SK-N-SH treated with all-trans-retinoic acid at 6 μM for 48 hours (cell line): ENCODE results near the gene GLT8D1.

Experiments
- CREB5 ChIP-seq: fragments of 250-450 bp; sonication (Bioruptor Pico); IDR thresholded peaks from 2 replicates; pipeline ENCODE4 v1.5.1; 2020; ENCODE audit warnings: low read depth, mild to moderate bottlenecking, moderate library complexity
- CSDC2 ChIP-seq: fragments of 250-450 bp; sonication (Bioruptor Pico); IDR thresholded peaks from 2 replicates; pipeline ENCODE4 v1.5.0; 2020; ENCODE audit warnings: mild to moderate bottlenecking, moderate library complexity
- TCF4 ChIP-seq: fragments of 250-450 bp; sonication (Bioruptor Pico); IDR thresholded peaks from 2 replicates; pipeline ENCODE4 v1.8.0; 2021; ENCODE audit warnings: mild to moderate bottlenecking, moderate library complexity, borderline replicate concordance
- TSHZ2 ChIP-seq: fragments of 250-450 bp; sonication (Bioruptor Pico); IDR thresholded peaks from 2 replicates; pipeline ENCODE4 v1.5.0; 2020; ENCODE audit warnings: mild to moderate bottlenecking, moderate library complexity
- ZC3H10 ChIP-seq: fragments of 250-450 bp; sonication (Bioruptor Pico); IDR thresholded peaks from 2 replicates; pipeline ENCODE4 v1.5.1; 2021; ENCODE audit warnings: mild to moderate bottlenecking, moderate library complexity
- ZFP3 ChIP-seq: fragments of 250-450 bp; sonication (Bioruptor Pico); IDR thresholded peaks from 2 replicates; pipeline ENCODE4 v1.5.0; 2020; ENCODE audit warnings: mild to moderate bottlenecking, moderate library complexity
- ZFP30 ChIP-seq: fragments of 450-650 bp; formaldehyde crosslinking; IDR thresholded peaks from 2 replicates; pipeline ENCODE4 v1.5.0; 2022; ENCODE audit warnings: mild to moderate bottlenecking, moderate library complexity

- TF ChIP-seq TCF4: no peak
- no peak for TF ChIP-seq CREB5
- no peak for TF ChIP-seq ZFP30
- TF ChIP-seq TSHZ2 (CRISPR knock-in tag): no peak
- no peak; the same call in 1 of the 2 replicates for TF ChIP-seq CSDC2 (CRISPR knock-in tag)
- TF ChIP-seq ZC3H10: no peak
- TF ChIP-seq ZFP3 (CRISPR knock-in tag): no peak
Observed at GRCh38 chr3:52670621-52671521, 34.7 kb downstream of the GLT8D1 start.
